ENCODE results near the gene DLGAP1. TPM values are rescaled to one million over a fixed set of nuclear protein-coding genes. Genes with fewer than 3 reads are reported as not detected.

DLGAP1 gene
- total RNA-seq, 1 experiment from 2014 or later: not detected

GRCh38 chr18:3824101-3824500 is 631.0 kb downstream of the DLGAP1 start:
- Mint-ChIP-seq H3K4me3 (ENCODE audit: unreplicated experiment) (no peak overlapping the region), H3K4me1 (ENCODE audit: insufficient read depth, unreplicated experiment) (peaks cover 14% of the 10 kb centered on the region), H3K36me3 (ENCODE audit: insufficient read depth, unreplicated experiment) (no peaks in the 10 kb centered on the region), H3K27me3 (ENCODE audit: insufficient read depth, unreplicated experiment) (no peaks in the 10 kb centered on the region), H3K9me3 (ENCODE audit: unreplicated experiment) (no peaks in the 10 kb centered on the region), H3K27ac (ENCODE audit: low read depth, unreplicated experiment) (no peak overlapping the region)
- intact Hi-C loops (cut with micrococcal nuclease): no loop called here
- ChIA-PET POLR2A (interaction anchor here (1.6 kb wide), 1 partner anchor 9 kb away, joined by 4 read pairs; no protein-coding TSS in a partner anchor), CTCF (interaction anchor here (1.4 to 2.0 kb wide), 2 partner anchors 46 to 53 kb away, joined by 3 to 9 read pairs; no protein-coding TSS in a partner anchor)
- TF ChIP-seq CTCF (IDR thresholded peaks at IDR 0.05; ENCODE audit: unreplicated experiment): no peak
- BruUV-seq (replicated peaks): no TSS peak
- DNase-seq (ENCODE audit: unreplicated experiment): no peak

GRCh38 chr18:3823073-3823472 is 632.0 kb downstream of the DLGAP1 start:
- Mint-ChIP-seq H3K9me3 (ENCODE audit: unreplicated experiment) (no peaks in the 10 kb centered on the region), H3K4me1 (ENCODE audit: insufficient read depth, unreplicated experiment) (peaks cover 14% of the 10 kb centered on the region), H3K4me3 (ENCODE audit: unreplicated experiment) (no peak overlapping the region), H3K27ac (ENCODE audit: low read depth, unreplicated experiment) (no peak overlapping the region), H3K27me3 (ENCODE audit: insufficient read depth, unreplicated experiment) (no peaks in the 10 kb centered on the region), H3K36me3 (ENCODE audit: insufficient read depth, unreplicated experiment) (no peaks in the 10 kb centered on the region)
- no peak for TF ChIP-seq CTCF (IDR thresholded peaks at IDR 0.05; ENCODE audit: unreplicated experiment)
- DNase-seq (ENCODE audit: unreplicated experiment): no peak
- BruUV-seq (replicated peaks): no TSS peak
- ChIA-PET CTCF (interaction anchor here (0.5 to 2.0 kb wide), 4 partner anchors 47 to 193 kb away, joined by 3 to 9 read pairs (median 4); no protein-coding TSS in a partner anchor), POLR2A (no interaction called here)
- intact Hi-C loops (cut with micrococcal nuclease): no loop called here

- intact Hi-C loops (cut with micrococcal nuclease): no loop called here
- no peaks in the 10 kb centered on the region for H3K27me3 Mint-ChIP-seq (ENCODE audit: insufficient read depth, unreplicated experiment)
- BruUV-seq (replicated peaks): no TSS peak
- TF ChIP-seq CTCF (IDR thresholded peaks at IDR 0.05; ENCODE audit: unreplicated experiment): no peak
- ChIA-PET POLR2A (no interaction called here), CTCF (interaction anchor here (0.9 to 1.1 kb wide), 3 partner anchors 38 to 50 kb away, joined by 3 to 6 read pairs (median 3); no protein-coding TSS in a partner anchor)
- H3K4me1 Mint-ChIP-seq (ENCODE audit: insufficient read depth, unreplicated experiment): peaks cover 18% of the 10 kb centered on the region
- DNase-seq (ENCODE audit: unreplicated experiment): no peak
- no peak overlapping the region for H3K27ac Mint-ChIP-seq (ENCODE audit: low read depth, unreplicated experiment)
- no peaks in the 10 kb centered on the region for H3K36me3 Mint-ChIP-seq (ENCODE audit: insufficient read depth, unreplicated experiment)
- no peak overlapping the region for H3K4me3 Mint-ChIP-seq (ENCODE audit: unreplicated experiment)
- no peaks in the 10 kb centered on the region for H3K9me3 Mint-ChIP-seq (ENCODE audit: unreplicated experiment)
These were observed 633.6 kb downstream of the DLGAP1 start for GRCh38 chr18:3821524-3821923.

- no peaks in the 10 kb centered on the region for H3K27me3 Mint-ChIP-seq (ENCODE audit: insufficient read depth, unreplicated experiment)
- H3K9me3 Mint-ChIP-seq (ENCODE audit: unreplicated experiment): no peaks in the 10 kb centered on the region
- intact Hi-C loops (cut with micrococcal nuclease): no loop called here
- CTCF ChIA-PET: interaction anchor here (0.6 kb wide), 1 partner anchor 165 kb away, joined by 3 read pairs; no protein-coding TSS in a partner anchor
- DNase-seq (ENCODE audit: unreplicated experiment): no peak
- no peak for TF ChIP-seq CTCF (IDR thresholded peaks at IDR 0.05; ENCODE audit: unreplicated experiment)
- no peak overlapping the region for H3K27ac Mint-ChIP-seq (ENCODE audit: low read depth, unreplicated experiment)
- POLR2A ChIA-PET: no interaction called here
- no TSS peak for BruUV-seq (replicated peaks)
- peaks cover 20% of the 10 kb centered on the region for H3K4me1 Mint-ChIP-seq (ENCODE audit: insufficient read depth, unreplicated experiment)
- H3K4me3 Mint-ChIP-seq (ENCODE audit: unreplicated experiment): no peak overlapping the region
- no peaks in the 10 kb centered on the region for H3K36me3 Mint-ChIP-seq (ENCODE audit: insufficient read depth, unreplicated experiment)
These were observed 635.1 kb downstream of the DLGAP1 start for GRCh38 chr18:3819961-3820360.
